GM12892 (cell line): ENCODE results near the gene TRPC1.

Source experiments
- DNase-seq: peaks from one replicate; pipeline ENCODE4 v3.0.0; 2011; ENCODE audit not compliant: insufficient read length
- FAIRE-seq: peaks from 2 replicates; lab custom pipeline; 2011; peaks lifted over from hg19 to GRCh38; lab: Jason Lieb, UNC
- POLR2A ChIP-seq: IDR thresholded peaks from 2 replicates; pipeline ENCODE4 v1.6.1; 2011; ENCODE audit warnings: low read depth, low read length, control low read depth
- POLR2AphosphoS5 ChIP-seq: IDR thresholded peaks from 2 replicates; pipeline ENCODE4 v1.6.1; 2011; ENCODE audit warnings: low read depth, low read length, control low read depth
- TAF1 ChIP-seq: IDR thresholded peaks from 2 replicates; pipeline ENCODE4 v1.6.1; 2011; ENCODE audit warnings: low read depth, mild to moderate bottlenecking, control low read depth, low read length, borderline replicate concordance

Gene TRPC1

DNA sequence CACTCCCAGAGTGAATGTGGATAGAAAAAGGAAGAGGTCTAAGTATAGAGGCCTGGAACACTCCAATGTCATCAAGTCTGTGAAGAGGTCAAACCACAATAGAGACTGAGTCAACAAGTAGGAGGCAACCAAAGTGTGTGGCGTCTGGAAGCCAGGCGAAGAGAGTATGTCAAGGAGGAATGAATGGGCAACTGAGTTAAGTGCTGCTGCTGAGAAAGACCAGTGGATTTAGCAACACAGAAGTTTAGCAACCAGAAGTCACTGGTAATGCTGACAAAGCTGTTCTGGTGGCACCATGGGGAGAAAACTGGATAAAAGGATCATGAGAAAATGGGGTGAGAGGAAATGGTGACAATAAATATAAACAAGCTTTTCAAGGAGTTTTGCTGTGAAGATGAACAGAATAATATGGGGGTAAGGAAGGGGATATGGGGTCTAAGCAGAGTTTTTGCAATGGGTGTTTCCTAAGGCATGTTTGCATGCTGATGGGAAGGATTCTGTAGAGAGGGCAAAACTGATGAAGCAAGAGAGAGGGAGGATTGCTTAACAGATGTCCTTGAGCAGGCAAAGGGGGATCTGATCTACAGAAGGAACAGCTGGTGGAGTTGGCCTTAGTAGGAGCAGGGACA, 126.7 kb downstream of the TRPC1 start:
- FAIRE-seq: peak; percentile 42
- no peak for DNase-seq
- TF ChIP-seq POLR2AphosphoS5 (no peak), TAF1 (no peak), POLR2A (no peak)

DNA sequence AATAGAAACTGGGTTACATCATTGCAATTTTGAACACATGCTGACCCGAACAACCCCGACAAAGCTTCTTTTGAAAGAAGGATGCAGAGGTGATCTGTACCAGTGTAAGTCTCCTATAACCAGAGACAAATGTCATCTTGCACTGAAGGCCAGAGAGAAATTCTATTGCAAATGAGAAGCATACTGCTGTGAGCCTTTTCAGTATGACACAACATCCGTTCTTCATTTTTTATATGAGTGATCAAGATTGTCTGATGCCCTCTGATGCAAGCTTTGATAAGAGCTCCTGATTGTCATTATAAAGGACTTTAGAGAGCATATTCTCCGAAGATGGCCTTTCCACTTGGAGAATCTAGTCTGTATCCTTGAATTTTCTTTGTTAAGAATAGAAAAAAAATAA, 128.2 kb downstream of the TRPC1 start:
- no peak for TF ChIP-seq POLR2AphosphoS5
- no peak for TF ChIP-seq POLR2A
- no peak for TF ChIP-seq TAF1
- peak; percentile 14 for FAIRE-seq
- no peak for DNase-seq

DNA sequence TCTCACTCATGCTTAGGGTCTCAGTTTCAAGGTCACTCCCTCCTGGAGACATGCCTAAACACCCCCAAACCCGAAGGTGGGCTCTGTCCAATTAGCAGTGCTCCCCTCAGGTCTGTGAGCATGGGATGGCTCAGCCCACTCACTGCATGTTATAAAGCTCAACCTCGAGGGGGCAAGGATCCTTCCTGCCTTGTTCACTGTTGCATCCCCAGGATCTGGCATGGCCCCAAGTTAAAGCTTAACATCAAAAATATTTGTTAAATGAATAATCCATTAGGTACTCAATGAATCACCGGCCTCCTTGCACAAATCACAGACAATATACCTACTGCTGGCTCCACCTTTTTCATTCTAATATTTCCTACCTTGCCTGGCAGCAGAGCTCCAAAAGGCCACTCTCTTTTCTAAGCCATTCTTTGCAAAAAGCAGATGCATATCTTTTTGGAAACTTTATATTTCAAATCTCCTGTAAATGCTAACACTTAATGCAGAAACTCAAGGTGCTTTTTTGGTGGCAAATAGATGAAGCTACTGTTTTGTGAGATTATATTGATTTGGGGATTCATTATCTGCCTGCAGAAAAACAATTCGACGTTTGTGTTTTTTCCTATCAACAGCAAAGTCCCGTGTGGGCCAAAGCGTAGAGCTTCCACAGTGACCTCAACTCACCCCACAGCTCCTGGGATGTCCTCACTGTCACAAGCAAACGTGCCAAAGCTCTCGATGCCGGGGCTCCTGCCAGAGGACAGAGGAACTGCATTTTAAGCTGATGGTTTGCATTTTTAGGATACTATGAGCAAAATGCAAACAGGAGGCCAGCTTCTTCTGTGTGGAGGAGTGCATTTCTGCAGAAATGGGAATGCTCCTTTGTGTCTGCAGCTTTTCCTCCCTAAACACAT, 129.7 kb downstream of the TRPC1 start:
- no peak for FAIRE-seq
- TF ChIP-seq POLR2AphosphoS5 (no peak), POLR2A (no peak), TAF1 (no peak)
- no peak for DNase-seq

DNA sequence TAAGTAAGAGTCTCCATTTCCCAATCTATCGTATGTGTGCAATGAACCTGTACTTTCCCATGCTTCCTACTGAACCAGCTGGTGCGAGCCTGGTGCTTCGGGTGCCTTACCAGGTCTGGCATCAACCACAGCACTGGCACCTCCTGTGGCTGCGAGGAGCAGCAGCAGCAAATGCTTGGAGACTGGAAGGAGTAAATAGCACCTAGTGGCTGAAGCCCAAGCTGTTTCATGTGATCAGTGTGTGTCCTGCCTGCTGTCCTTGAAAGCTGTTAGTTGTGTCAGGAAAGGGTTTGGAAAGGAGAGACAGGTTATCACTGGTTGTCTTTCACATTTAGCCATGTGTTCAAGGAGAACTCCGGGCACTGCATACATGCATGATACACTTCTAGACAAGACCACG, 133.2 kb downstream of the TRPC1 start:
- DNase-seq (no peak), FAIRE-seq (no peak)
- TF ChIP-seq POLR2AphosphoS5: no peak
